ENCODE results near the gene PTPN2.

GRCh38 chr18:12840382-12840781 is 43.7 kb downstream of the PTPN2 start:
- TF ChIP-seq, protein P1, sequence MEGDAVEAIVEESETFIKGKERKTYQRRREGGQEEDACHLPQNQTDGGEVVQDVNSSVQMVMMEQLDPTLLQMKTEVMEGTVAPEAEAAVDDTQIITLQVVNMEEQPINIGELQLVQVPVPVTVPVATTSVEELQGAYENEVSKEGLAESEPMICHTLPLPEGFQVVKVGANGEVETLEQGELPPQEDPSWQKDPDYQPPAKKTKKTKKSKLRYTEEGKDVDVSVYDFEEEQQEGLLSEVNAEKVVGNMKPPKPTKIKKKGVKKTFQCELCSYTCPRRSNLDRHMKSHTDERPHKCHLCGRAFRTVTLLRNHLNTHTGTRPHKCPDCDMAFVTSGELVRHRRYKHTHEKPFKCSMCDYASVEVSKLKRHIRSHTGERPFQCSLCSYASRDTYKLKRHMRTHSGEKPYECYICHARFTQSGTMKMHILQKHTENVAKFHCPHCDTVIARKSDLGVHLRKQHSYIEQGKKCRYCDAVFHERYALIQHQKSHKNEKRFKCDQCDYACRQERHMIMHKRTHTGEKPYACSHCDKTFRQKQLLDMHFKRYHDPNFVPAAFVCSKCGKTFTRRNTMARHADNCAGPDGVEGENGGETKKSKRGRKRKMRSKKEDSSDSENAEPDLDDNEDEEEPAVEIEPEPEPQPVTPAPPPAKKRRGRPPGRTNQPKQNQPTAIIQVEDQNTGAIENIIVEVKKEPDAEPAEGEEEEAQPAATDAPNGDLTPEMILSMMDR (IDR thresholded peaks at IDR 0.05), result no peak
- TF ChIP-seq POLR2A (IDR thresholded peaks at IDR 0.05), result no peak
